ENCODE data around the gene GLB1L2.

DNA sequence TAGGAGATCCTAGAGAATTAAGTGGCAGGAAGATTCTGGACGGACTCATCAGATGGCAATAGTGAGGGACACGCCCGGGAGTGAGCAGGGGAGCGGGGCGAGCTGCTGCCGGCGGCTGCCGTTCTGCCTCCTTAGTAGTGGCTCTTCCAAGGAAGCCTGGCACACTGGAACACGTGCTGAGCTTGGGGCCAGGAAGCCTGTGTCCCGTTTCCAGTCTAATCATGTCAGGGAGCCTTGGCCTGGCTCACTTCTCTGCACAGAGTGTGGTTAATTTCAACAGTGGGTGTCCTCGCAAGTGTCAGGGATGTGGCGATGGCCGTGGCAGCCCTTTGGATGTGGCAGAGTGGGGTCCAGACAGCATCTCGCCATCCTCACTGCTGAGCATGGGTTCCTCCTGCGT lies 39.1 kb upstream of the GLB1L2 start:
- TF ChIP-seq POLR2A (IDR thresholded peaks at IDR 0.05): no peak
- TF ChIP-seq, protein P1, sequence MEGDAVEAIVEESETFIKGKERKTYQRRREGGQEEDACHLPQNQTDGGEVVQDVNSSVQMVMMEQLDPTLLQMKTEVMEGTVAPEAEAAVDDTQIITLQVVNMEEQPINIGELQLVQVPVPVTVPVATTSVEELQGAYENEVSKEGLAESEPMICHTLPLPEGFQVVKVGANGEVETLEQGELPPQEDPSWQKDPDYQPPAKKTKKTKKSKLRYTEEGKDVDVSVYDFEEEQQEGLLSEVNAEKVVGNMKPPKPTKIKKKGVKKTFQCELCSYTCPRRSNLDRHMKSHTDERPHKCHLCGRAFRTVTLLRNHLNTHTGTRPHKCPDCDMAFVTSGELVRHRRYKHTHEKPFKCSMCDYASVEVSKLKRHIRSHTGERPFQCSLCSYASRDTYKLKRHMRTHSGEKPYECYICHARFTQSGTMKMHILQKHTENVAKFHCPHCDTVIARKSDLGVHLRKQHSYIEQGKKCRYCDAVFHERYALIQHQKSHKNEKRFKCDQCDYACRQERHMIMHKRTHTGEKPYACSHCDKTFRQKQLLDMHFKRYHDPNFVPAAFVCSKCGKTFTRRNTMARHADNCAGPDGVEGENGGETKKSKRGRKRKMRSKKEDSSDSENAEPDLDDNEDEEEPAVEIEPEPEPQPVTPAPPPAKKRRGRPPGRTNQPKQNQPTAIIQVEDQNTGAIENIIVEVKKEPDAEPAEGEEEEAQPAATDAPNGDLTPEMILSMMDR (IDR thresholded peaks at IDR 0.05): no peak

All from Peyer's patch (tissue), 4 donors.